DMS 273 treated with DMSO at 0.1 percent for 48 hours (cell line): ENCODE results near the gene TPRG1.

Experiments
- DNase-seq: peaks from one replicate; lab custom pipeline; 2025; lab: John Stamatoyannopoulos, UW

Gene TPRG1, protein sequence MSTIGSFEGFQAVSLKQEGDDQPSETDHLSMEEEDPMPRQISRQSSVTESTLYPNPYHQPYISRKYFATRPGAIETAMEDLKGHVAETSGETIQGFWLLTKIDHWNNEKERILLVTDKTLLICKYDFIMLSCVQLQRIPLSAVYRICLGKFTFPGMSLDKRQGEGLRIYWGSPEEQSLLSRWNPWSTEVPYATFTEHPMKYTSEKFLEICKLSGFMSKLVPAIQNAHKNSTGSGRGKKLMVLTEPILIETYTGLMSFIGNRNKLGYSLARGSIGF

GRCh38 chr3:189171707-189172106, at the start of gene TPRG1:
Gene TPRG1 (plus strand): TSS chr3:189171971. CDS start chr3:189207385, 35,414 bp downstream.
- no peak for DNase-seq

DNA sequence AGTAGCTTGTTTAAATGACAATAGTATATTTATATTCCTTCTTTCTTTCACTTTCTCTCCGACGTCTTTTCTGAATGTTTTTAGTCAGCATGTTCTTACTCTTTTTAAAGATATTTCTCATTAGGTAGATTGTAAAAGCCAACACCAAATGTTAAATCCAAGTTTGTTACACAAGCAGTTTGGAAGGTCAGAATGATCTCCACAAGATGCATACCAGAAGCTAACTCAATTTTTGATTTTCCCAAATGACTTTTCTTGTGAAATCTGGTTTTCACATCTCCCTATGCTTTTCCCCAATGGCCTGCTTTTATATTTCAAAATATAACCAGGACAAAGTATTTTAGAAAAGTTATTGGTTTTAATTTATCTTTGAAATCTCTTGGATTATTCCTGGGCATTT, 49.7 kb upstream of the TPRG1 start:
- no peak for DNase-seq

DNA sequence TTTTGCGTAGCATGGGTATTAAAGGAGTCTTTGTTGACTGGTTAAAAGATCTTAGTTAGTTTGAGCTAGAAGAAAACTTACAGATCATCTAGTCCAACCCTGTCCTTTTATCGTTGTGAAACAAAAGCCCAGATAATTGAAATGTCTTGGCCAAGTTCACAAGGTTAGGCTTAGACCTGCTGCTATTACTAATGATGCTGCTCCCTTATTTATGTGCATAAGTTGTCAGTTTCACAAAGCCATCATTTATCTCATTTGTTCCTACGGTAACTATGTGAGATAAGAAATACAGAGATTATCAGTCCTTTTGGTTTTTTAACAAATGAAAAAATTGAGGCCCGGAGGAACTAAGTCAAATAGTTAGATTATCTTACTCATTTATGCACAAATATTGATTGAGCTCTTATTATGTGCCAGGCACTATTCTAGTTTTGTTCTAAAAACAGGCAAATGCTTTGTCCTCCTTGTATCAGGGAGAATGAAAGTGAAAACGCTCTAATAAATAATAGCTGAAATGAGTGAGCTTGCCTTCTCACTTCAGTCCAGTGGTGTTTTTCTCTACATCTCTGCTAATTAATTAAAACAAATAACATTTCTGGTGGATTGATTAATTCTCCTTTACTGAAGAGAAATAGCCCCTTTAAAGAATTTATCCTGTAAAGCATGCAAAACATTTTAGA, 49.1 kb upstream of the TPRG1 start:
- DNase-seq = no peak

- peak; percentile 28 for DNase-seq
Measured at GRCh38 chr3:189123595-189124387, 48.0 kb upstream of the TPRG1 start.

- no peak for DNase-seq
Measured at GRCh38 chr3:189132231-189132671, 39.5 kb upstream of the TPRG1 start.

- no peak for DNase-seq
Measured at GRCh38 chr3:189132839-189133238, 38.9 kb upstream of the TPRG1 start.

GRCh38 chr3:189133768-189134167, 38.0 kb upstream of the TPRG1 start:
- no peak for DNase-seq

DNA sequence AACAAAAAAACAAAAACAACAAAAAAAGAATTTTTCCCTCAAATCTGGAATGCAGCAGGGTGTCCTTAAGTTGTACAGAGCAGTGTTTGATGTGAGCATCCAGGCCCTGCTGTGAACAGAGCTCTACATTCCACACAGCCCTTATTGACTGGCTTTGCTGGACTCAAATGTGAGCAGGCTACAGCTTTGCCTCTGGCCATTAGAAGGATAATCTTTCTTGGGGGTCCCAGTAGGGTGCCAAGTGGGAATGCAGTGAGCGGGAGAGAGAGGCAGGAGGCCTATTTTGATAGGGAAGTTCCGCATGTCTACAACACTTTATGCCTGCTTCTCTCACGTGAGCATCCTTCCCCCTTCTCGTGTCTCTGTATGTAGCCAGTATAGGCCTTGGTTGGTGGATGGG, 34.4 kb upstream of the TPRG1 start:
- no peak for DNase-seq

- DNase-seq = no peak
Measured at GRCh38 chr3:189138901-189139610, 32.7 kb upstream of the TPRG1 start.

DNA sequence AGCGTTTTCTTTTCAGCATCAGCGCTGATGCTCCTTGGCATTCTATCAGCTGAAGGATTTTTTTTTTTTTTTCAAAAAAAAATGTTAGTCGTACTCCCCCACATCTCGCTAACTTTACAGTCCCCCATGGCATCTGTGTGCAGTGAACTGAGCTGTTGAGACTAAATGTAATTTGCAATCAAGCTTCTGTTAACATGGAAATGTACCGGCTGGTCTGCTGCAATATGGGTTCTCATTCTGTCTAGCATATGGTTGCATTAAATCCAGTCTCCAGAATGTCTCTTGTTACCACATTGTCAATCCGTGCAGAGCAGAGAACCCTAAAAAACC, 32.2 kb upstream of the TPRG1 start:
- DNase-seq = peak; percentile 87

GRCh38 chr3:189142527-189142926, 29.2 kb upstream of the TPRG1 start:
- no peak for DNase-seq

- DNase-seq = no peak
Measured at GRCh38 chr3:189143321-189143720, 28.4 kb upstream of the TPRG1 start.

- DNase-seq = no peak
Measured at GRCh38 chr3:189143771-189144170, 28.0 kb upstream of the TPRG1 start.

DNA sequence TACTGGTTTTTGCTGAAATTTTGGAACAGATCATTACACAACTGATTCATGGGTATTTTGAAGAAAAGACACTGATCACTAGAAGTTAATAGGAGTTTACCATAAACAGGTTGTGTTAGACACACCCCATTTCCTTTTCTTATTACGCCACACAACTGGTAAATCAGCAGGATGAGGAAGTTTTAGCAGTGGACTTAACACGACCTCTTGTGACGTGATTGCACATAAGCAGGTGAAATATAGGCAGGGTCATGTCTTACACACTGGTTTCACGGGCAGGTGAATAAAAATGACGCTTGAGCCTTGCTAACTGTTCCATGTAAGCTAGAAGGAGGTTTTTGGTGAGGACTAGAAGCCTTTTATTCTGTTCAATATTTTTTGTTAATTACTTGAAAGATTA, 27.1 kb upstream of the TPRG1 start:
- peak; percentile 43 for DNase-seq

DNA sequence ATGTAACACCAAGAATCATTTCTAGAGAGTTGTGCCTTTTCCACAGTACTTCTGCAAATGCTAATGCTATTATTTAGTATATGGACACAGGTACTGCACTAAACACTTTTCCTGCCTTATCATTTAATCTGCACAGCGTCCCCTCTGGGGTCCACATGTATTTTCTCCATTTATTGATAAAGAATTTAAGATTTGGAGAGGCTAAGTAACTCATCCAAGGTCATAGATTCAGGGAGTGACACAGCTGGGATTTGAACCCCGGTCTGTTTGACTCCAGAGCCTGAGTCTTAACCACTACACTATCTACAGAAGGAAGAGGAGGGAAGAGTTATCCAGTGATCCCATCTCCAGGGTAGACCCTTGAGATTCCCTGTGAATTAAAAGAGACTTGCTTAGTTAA, 24.9 kb upstream of the TPRG1 start:
- DNase-seq = peak; percentile 10

DNA sequence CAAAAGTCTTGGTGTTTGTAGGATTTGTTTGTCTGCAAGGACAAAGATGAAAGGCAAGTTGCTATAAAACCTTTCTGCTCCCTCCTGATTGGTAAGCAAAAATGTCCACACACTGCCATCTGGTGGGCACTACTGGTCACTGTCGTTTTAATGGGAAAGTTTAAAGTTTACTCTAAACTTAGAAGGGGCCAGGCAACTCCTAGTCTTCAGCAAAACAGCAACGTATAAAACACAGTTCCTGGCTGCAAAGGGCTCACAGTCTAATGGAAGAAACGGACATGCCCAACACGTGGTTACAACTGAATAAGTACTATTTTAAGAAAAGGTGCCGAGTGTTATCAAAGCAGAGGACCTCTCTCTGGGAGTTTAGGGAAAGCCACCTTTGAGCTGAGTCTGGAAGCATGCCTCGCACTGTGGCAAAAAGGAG, 23.7 kb upstream of the TPRG1 start:
- peak; percentile 61 for DNase-seq

- no peak for DNase-seq
Measured at GRCh38 chr3:189149203-189149602, 22.6 kb upstream of the TPRG1 start.

DNA sequence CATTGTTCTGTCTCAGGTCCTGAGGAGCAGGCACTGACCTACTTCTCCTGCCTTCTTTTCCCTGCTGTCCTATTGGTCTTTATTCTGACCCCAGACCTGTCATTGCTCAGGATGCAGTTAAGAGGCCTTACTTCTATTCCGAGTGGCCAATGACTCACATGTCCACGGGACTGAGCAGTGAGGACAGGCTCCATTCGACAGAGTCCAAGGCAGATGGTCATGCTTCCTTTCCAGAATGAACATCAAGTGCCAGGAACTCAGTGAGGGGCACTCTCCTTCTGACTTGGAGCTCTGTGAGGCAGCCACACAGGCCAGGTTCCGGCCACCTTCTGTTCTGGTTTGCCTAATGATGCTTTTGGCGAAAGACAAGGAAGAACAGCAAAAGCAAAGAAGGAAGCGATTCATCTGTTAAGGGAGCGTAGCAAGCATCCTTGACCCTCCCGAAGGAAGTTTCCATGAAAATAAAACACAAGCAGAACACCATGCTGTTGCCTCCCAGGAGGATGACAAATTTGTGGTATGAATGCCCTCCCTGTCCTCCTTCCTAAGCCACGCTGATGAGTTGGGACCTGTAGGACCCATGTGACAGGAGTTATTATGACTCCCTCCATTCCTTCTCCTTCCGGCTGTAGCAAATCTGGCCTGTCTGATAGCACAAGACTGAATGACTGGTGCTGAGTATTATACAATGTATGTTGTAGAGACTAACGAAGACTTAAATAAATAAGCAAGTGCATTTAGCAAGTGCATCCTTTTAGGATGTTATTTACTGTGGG, 14.4 kb upstream of the TPRG1 start:
- DNase-seq = no peak

DNA sequence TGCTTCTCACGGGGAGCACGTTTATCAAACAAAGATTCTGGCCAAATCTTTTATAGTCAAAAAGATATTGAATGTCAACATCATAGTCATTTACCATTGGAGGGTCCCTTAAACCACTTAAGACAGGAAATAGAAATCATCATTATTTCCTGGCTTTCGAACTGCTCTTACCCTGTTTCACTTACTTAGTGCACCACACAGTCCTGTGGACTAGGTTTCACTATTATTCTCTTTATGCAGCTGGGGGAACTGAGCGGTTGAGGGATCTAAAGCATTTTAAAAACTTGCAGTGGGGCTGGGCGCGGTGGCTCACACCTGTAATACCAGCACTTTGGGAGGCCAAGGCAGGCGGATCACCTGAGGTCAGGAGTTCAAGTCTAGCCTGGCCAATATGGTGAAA, 13.7 kb upstream of the TPRG1 start:
- DNase-seq = no peak

- DNase-seq = no peak
Measured at GRCh38 chr3:189160519-189161309, 11.1 kb upstream of the TPRG1 start.
